ENCODE data around the gene CLEC14A. TPM values are rescaled to one million over a fixed set of nuclear protein-coding genes. Genes with fewer than 3 reads are reported as not detected.

CLEC14A gene
- total RNA-seq, 3 donors from 2014 or later = 4.3 to 10.5 (median 9.1) TPM

DNA sequence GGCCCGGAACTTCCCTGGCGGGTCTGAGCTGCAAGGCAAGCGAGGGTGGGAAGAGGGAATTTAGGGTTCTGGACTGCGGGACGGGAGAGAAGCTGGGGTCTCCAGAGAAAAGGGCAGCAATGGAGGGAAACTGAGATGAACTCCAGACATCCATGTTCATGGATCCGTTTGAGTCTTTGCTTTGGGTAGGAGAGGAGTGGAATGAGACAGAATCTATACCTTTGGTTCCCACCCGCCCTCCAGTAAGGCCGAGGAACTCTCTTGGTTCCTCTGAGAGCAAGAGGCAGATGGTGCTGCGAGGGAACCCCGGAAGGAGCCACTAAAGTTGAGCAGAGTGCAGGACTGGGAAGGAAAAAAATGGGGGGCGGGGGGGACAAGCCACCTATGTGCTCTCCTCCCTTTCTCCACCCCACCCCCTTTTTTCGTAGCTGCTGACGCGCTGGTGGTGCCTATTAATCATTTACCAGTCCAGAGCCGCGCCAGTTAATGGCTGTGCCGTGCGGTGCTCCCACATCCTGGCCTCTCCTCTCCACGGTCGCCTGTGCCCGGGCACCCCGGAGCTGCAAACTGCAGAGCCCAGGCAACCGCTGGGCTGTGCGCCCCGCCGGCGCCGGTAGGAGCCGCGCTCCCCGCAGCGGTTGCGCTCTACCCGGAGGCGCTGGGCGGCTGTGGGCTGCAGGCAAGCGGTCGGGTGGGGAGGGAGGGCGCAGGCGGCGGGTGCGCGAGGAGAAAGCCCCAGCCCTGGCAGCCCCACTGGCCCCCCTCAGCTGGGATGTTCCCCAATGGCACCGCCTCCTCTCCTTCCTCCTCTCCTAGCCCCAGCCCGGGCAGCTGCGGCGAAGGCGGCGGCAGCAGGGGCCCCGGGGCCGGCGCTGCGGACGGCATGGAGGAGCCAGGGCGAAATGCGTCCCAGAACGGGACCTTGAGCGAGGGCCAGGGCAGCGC lies 47.0 kb downstream of the CLEC14A start:
- ATAC-seq = peak; percentile 81
- Histone ChIP-seq H3K4me3 (peak overlapping the region; percentile 28), H3K4me1 (ENCODE audit: low read depth) (peaks cover 8% of the 10 kb centered on the region), H3K36me3 (ENCODE audit: low read depth) (no peaks in the 10 kb centered on the region), H3K9me3 (no peaks in the 10 kb centered on the region)
- intact Hi-C loops (cut with DNase I, micrococcal nuclease) = no loop called here
- DNase-seq = peak; percentile 74 to 87 (median 85)
- TF ChIP-seq, protein P1, sequence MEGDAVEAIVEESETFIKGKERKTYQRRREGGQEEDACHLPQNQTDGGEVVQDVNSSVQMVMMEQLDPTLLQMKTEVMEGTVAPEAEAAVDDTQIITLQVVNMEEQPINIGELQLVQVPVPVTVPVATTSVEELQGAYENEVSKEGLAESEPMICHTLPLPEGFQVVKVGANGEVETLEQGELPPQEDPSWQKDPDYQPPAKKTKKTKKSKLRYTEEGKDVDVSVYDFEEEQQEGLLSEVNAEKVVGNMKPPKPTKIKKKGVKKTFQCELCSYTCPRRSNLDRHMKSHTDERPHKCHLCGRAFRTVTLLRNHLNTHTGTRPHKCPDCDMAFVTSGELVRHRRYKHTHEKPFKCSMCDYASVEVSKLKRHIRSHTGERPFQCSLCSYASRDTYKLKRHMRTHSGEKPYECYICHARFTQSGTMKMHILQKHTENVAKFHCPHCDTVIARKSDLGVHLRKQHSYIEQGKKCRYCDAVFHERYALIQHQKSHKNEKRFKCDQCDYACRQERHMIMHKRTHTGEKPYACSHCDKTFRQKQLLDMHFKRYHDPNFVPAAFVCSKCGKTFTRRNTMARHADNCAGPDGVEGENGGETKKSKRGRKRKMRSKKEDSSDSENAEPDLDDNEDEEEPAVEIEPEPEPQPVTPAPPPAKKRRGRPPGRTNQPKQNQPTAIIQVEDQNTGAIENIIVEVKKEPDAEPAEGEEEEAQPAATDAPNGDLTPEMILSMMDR (IDR thresholded peaks at IDR 0.05) = no peak

DNA sequence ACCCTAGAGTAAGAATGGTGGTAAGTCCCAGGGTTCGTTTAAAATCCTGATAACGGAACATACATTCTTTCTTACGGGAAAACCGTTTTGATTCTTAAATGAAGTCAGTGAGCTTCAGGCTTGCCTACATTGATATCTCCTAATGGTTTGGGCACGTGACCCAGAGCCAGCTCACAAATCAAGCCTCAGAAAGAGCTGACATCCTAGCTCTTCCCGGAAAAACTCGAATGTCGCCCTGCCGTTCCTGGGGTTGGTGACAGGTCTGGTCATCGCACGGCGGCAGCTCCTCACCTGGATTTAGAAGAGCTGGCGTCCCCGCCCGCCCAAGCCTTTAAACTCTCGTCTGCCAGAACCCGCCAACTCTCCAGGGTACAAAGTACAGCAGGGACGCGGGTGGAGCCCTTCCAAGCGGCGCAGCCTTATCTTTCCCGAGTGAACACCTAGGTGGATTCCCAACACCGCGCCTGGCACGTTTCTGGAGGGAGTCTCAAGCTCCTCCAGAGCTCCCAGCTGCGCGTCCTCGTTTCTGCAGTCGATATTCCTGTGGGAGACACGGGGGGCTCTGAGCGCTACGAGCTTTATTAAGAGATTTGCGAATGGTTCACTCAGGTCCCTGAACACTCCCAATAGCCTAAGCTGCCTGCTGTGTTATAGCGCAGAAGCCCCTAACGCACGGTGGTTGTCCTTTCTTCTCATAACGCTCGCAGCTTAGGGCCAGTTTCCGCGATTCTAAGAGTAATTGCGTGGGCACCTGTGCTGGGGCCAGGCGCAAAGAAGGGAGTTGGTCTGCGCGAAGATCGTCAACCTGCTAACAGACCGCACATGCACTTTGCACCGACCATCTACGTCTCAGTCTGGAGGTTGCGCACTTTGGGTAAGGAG lies 47.9 kb downstream of the CLEC14A start, which contains the start of gene SSTR1:
Gene SSTR1, plus strand, starts transcription at position 169 of the 882 bp plus-strand sequence. CDS start 1,486 bp downstream, outside the sequence.
- no peaks in the 10 kb centered on the region for H3K9me3 ChIP-seq
- H3K36me3 ChIP-seq (ENCODE audit: low read depth) = no peaks in the 10 kb centered on the region
- ATAC-seq (peak; percentile 89), DNase-seq (peak; percentile 89 to 93 (median 92))
- intact Hi-C loops (cut with DNase I, micrococcal nuclease) = no loop called here
- TF ChIP-seq, protein P1 (IDR thresholded peaks at IDR 0.05) = no peak
- peak within 1 kb of the TSS; percentile 28 for H3K4me3 ChIP-seq
- peaks cover 8% of the 10 kb centered on the region for H3K4me1 ChIP-seq (ENCODE audit: low read depth)

DNA sequence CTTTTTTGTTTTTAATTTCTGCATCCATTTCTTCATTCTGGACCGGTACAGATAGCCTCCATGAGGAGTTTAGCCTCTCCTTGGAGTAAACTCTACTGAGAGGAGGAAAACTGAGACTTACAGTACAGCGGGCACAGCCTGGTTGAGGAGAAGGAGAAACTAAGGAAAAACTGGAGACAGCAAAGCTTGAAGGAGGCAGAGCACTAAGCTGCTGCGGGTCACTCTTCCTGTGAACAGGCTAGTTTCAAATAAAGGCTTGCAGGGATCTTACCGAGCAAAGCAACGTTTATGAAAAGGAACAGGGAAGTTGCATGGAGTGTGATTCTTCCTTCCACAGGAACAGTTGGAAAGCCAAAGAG lies 48.5 kb downstream of the CLEC14A start:
- TF ChIP-seq, protein P1 (IDR thresholded peaks at IDR 0.05) = no peak
- no peaks in the 10 kb centered on the region for H3K9me3 ChIP-seq
- DNase-seq = peak in 1 of 3 donors; percentile 16
- no peaks in the 10 kb centered on the region for H3K36me3 ChIP-seq (ENCODE audit: low read depth)
- peaks cover 8% of the 10 kb centered on the region for H3K4me1 ChIP-seq (ENCODE audit: low read depth)
- no peak for ATAC-seq
- no peak overlapping the region for H3K4me3 ChIP-seq
- intact Hi-C loops (cut with DNase I, micrococcal nuclease) = no loop called here

DNA sequence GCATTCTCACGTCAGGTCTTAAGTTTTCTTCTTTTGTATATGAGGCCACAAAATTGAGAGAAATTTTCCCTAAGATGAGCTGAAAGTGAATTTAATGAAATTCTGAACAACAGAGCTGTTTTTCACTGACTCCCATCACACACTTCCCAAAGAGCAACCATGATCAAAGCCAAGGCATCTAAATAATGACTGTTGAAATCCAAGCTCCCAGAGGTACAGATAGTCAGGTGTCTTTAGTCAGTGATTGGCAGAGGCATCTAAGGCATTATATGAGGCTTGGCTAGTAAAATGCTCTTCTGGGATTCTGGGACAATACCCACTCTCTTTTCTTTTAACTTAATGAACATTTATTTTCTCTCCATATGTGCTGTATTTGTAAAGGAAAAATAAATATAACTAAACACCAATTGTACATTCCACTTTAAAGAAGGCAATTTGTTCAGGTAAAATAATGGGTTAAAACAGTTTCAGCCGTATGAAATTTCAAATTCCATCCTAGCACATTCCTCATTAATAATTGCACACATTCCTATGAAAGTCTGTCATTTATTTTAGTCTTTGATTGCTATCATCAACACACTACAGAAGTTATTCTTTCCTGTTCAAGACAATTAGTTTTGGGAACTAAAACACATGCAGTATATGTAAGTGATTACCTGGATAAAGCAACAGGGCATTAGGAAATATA lies 49.1 kb downstream of the CLEC14A start:
- TF ChIP-seq, protein P1 (IDR thresholded peaks at IDR 0.05) = no peak
- H3K9me3 ChIP-seq = no peaks in the 10 kb centered on the region
- DNase-seq = no peak
- no peak overlapping the region for H3K4me3 ChIP-seq
- no peak for ATAC-seq
- H3K36me3 ChIP-seq (ENCODE audit: low read depth) = no peaks in the 10 kb centered on the region
- peaks cover 8% of the 10 kb centered on the region for H3K4me1 ChIP-seq (ENCODE audit: low read depth)
- intact Hi-C loops (cut with DNase I, micrococcal nuclease) = no loop called here

All from mucosa of descending colon (tissue), 3 donors.